NCI-H1930 (cell line): ENCODE measurements around the gene PBX1.

Experiments
- DNase-seq, 2 experiments: peaks; one replicate each; lab custom pipeline; 2025; lab: John Stamatoyannopoulos, UW

Gene PBX1

DNA sequence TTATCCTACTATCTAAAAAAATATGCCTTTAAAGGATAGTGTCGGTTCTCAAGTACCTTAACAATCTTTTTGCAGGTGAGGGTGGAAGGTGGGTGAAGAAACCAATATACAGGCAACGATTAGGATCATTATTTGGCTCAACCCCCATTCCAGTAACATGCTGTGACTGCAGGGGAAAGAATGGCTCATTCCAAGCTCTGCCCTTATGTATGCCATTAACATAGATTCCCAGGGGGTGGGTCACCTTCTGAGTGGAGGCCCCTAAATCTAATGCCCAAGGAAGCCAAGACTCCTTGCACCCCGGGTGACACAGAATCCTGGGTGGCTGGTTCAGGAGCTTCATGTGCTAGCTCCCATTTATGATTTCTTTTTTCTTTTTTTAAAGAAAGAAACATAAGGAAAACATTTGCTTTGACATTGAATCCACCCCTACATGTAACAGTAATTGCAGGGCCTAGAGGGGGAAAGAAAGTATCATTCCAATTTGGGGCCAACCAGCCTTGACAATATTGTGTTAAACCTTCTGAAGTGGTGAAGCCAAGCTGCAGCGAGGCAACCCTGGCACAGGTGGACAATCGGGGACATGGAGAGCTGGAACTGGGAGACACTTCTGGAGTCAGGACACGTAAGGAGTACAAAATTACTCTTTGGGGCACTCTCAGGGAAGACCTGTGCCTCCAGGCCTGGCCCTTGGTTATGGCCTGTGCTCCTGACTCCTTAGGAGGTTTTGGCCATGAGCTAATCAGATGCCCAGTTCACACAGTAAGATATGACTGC, 200.3 kb downstream of the PBX1 start:
- no peak for DNase-seq

DNA sequence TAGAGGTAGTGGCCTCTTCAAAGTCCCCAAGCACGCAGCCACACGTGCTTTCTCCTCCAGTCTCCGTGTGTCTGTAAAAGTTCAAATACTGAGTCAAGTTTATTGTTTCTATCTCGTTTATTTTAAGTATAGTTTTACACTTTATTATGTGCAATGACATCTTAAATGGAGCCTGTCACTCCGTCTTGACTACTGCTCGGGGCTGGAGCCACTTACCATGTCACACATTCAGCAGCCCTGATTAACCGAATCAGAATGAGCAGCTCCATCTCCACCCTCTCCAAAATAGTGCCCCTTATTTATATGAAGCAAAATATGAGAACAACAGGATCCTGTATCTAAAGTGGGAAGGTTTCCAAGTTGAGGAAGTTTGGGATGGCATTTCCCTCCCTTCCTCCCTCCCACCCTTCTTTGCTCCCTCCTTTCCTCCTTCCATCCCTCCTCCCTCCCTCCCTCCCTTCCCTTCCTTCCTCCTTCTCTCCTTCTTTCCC, 201.0 kb downstream of the PBX1 start:
- DNase-seq = no peak

DNA sequence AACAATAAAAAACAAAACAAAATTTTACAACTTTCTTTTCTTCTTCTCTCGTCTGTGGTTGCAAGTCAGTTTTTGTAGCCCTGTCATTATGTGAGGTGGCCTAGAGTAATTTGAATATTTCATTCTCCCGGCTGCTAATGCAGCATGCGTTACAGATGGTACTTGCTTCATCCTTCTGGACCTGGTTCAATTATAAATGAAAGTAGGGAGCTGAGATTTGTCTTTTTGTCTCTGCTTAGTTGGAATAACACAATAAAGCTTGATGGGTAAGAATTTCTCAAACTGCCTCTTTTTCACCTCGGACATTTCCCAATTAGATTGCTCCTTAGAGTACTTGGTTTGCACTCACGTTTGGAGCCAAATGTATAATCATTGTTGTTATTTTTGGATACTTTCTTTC, 201.6 kb downstream of the PBX1 start:
- no peak for DNase-seq

DNA sequence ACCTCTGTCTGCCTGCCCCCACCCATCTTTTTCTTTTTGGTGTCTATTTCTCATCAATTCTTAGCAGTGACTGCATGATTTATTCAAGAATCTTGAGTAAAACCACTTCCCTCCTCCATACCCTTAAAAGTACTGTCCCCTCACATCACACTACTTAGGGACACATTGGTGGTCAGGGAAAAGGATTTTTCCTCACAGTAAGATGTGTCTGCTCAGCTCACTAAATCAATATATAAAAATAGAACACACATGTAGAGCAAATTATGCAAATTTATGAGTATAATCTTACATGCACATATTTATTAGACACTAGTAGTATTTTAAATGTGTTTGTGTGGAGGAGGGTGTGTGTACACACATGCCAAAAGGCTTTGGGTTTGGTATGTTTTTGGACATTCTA, 202.0 kb downstream of the PBX1 start:
- DNase-seq = no peak

DNA sequence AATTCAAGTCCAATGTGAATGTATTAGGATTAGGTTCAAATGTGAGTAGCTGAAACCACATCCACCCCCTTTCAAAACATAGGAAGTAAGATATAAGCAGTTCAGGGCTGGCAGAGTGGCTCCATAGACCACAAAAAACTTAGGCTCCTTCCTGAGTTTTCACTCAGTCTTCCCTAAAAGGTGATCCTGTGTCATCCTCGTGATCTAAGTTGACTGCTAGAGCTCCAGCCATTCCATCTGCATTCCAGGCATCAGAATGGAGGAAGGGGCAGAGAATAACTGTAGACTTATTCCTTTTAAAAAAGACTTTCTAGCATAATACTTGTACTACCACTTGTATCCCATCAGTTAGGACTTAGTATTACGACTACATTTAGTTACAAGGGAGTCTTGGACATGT, 204.1 kb downstream of the PBX1 start:
- DNase-seq = no peak

DNA sequence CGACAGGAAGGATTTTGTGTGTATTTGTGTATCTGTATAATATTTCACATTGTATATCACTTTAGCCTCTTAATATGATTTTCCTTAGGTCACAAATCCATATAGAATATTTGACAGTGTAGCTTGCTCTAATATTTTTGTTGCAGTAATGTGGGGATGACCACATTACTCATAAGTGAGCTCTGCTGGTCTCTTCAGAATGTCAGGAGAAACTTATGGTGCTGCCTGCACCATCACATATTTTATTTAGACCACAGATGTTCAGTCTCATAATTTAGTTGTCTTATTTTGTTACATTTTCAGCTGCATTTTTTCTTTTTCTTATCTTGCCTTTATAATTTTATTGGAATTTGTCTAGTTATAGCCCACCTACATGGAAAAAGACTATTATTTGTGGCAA, 205.3 kb downstream of the PBX1 start:
- no peak for DNase-seq

DNA sequence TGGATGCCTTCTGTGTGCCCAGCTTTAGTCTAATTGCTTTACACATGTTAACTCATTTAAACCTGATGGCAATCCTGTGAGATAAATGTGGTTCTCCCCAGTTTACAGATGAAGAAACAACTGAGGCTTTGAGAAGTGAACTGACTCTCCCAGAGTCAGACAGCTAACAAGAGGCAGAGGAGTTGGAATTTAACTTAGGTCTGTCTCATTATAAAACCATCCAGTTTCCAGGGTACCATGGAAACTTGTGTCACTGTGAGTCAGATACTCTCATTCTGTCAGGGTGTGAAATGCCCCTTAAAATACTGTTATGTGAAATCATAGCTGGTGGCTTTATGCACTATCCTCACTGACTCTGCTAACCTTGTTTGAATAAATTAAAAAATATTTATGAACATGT, 206.6 kb downstream of the PBX1 start:
- no peak for DNase-seq

DNA sequence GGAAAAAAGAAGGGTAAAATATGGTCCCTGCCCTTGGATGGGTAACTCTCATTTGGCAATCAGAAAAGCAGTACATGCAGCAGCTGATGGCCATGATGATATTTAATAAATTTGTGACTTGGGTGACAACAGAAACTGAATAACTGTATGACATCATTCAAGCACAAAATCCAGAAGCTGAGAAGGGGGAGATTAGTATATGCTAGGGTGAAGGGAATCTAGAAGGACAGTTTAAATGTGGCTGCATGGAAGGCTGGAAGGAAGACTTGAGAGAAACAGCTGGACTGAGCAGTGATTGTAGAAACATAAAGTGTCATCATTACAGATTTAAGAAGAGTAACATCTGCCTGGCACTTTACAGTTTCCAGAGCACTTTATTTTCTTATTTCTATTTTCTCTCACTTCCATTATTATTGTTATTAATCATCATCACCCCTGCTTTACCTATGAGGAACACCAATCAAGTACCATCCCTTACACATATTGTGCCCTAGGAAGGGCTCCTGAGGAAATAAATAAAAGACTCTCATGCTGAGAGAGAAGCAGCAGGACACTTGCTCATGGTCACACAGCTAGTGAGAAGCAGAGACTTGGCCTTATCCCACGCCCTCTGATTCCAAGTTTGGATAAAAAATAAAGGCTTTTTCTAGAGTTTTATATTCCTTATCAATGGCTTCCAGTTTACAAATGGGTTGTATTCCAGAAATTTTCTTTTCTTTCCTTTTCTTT, 207.2 kb downstream of the PBX1 start:
- no peak for DNase-seq

DNA sequence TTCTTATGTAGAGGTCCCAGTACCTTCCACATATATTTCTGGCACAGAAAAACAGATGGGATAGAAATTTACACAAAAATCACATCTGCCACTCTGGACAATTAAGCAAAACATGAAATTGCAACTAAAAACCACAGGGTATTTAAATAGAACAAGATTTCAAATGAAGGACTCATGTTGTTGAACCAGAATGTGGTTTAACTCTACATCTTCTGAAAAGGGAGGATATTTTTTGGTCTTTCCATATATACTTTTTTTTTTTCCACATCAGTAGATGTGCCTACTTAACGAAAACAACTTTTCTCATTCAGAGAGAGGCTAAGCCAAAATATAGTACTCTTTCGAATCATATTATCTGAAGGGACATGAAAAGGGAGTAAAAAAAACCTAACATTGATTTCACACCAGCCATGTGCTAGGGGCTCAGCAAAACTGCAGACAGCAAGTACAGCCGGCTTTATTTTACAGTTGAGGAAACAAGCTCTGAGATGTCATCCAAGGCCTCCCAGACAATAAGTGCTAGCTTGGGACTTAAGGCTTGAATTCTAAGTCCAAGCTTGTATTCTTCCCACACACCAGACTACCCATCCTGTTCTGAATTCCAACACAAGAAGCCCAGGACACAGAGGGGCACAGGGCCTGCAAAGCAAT, 208.9 kb downstream of the PBX1 start:
- DNase-seq = no peak

DNA sequence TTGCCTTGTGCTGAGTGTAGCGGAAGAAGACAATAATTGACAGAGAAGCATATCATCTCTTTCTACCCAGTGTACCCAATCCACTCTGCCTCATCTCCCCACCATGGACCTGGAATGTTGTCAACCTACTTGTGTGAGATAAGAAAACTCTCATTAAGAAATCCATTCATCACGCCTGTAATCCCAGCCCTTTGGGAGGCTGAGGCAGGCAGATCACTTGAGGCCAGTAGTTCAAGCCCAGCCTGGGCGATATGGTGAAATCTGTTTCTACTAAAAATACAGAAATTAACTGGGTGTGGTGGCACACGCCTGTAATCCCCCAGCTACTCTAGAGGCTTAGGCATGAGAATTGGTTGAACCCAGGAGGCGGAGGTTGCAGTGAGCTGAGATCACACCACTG, 209.6 kb downstream of the PBX1 start:
- DNase-seq = no peak

DNA sequence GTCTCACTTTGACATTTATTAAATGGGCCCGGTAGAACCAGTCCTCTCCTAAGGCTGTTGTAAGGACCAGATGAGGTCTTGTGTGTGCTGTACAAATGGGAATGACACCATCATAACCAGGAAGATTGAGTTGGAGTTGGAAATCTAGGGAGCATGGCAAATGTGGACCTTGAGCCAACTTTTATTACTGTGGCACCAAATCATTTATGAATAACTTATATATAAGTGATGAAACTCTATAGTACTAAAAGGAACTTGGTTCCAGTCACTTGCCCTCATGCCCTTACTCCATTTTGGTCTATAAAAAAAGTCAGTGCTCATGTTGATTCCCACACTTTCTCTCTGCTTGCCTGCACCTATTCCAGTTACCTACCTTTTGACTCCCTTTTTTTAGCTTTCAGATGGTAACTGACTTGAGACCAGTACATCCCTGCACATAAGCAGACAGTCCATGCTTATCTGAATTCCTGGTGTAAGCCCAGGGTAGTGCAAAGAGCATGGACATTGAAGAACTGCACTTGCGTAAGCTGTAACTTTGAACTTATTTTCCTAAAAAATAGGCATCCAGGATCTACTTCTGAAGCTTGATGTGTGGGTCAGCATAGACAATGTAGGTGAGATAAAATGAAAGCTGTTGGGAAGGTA, 210.6 kb downstream of the PBX1 start:
- no peak for DNase-seq

DNA sequence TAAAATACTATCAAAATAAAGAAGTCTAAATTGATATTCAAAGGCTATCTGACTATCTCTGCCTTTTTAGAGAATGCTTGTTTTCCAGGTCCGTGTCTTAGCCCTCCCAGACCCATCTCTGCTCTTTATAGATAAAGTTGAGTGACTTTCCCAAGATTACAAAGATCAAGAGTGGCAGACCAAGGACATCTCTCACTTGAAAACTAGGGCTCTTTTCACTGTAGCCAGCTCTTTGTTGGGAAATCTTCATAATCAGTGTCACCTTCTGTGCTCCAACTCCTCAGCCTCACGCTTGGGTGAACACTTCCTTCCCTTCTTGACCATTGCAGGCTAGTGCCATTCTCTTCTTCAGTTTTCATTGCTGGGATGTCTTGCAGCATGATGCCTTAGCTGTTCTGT, 211.1 kb downstream of the PBX1 start:
- no peak for DNase-seq

DNA sequence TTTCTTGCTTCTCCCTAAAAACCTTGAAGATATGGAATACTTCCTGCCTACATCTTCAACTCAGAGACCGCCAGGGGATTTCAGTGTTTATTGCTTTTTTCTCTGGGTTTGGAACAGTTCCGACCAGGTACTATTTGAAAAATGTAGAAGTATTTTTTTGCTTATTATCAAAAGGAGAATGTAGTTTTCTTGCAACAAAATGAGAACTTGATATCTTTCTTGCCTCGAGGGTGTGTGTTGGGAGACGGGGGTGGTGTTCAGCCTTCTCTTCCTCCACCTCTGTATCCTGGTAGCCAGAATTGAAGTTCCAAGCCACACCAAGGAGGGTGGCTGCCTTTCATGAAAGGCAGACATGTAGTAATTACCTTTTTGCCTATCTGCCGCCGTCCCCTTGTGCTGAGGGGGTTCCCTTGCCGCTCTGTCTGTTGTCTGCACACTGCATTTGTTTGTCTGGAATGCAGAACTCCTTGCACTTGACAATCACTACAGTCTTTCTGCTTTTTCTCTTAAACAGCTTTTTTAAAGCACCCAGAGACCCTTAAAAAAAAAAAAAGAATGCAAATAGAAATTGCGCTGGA, 212.1 kb downstream of the PBX1 start:
- DNase-seq = no peak

DNA sequence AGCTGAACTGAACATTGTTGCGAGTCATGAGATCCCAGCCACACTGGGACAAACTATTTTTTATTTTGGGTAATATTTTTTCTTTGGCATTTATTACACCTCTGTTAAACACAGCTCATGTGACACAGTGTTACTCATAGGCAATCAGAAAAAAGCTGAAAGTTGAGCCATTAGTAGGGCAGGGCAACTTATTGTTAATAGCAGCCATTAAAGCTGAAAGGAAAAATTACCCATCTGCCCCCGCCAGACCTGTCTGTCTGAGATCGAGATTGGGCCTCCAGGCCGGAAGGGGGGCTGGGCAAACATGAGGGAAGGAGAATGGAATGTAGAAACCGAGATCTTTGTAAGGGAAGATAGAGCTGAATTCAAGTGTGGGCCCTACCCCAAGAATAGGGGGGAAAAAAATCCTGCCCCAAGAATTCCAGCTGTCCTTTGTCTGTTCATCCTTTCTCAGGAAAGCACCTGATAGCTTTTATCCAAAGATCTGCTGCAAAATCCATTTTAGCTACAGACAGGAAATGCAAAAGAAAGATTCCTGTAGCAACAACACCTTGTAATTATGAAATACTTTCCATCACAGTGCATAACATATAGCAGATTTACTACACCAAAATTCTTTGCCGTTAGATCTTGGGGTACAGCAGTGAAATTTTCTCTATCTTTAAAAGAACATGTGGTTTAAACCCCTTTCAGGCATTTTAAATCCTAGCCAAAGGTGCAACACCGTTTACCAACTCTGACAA, 212.8 kb downstream of the PBX1 start:
- DNase-seq = no peak

DNA sequence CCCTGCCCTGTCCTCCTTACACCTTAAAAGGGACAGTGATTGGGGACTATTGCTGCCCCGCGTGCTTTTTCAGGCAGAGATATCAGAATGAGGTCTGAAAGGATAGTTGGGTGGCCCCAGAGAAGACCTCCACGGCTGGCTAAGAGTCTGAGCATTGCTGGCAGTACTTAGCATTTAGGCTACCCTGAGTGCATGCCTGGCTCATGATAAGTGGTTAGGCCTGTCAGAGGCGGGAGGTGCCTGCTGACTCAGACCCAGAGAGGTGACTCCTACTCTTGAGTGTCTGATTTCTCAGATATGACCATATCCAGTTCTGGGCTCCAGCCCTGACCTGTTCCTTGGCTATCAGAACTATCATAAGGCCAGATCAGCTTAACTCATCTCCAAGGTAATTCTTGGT, 213.7 kb downstream of the PBX1 start:
- no peak for DNase-seq

DNA sequence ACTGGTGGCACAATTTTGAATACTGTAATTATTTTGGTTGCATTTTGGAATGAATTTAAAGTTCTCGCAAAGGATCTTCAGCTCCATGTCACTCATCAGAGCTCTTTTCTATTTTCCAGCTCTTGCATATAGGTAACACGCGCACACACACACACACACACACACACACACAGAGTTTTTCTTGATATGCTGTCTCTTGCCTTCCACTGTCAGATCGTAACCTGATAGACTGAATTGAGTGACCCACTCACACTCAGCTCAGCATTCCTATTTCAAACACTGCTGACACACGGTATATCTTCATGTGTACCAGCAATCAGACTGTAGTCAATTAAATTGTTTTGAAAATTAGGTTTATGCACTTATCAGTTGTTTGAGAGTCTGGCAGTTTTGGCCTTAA, 214.1 kb downstream of the PBX1 start:
- DNase-seq = no peak

DNA sequence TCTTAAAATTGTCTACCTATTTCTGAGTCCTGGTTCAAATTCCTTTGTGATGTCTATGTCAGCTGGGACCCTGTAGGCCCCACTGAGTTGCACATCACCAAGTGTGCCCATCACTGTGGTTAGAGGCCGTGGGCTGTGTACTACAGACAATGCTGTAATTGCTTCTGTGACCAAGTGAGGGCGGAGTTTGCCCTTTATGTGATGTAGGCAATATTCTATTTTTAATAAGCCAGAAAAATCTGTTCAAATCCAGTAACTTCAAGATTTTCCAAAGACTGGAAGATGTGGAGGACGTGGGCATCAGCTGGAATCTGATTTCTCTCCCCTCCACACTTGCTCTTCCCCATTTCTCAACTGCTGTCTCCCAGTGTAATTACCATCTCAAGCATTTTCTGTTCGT, 215.4 kb downstream of the PBX1 start:
- DNase-seq = no peak

DNA sequence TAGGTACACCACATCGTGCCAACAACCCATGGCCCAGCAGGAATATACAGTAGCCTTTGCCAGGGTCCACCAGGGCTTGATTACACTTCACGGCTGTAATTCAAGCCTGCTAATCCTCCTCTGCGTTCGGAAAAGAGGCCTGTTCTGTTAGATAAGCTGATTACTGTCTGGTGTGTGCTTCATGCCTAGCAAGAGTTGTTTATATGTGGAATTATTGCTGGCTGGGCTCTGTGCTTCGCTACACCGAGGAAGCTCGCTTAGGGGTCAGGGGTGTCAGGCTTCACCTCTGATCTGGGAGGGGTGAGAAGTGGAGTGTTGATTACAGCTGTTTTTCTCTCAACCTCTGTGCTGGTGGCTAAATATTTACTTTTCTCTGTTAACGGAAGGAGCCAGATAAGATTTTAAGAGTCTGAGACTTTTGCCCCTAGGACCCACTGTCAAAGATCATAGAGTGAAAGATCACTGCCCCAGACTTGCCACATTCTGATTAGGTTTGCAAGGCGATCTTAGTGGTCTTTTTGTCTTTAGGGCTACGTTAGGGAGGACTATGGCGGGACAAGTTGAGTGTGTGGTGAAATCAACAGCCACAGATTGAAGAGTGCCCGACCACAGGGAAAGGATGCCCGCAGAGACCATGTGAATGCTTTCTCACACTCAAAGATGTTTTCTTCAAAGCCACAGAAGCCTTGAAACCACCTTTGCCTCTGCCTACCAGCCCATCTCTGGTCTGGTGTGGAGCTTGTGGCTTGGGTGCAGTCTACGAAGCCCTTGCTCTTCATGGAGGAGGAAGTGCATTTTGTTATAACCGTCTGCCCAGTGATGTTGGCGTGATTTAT, 216.1 kb downstream of the PBX1 start:
- no peak for DNase-seq

DNA sequence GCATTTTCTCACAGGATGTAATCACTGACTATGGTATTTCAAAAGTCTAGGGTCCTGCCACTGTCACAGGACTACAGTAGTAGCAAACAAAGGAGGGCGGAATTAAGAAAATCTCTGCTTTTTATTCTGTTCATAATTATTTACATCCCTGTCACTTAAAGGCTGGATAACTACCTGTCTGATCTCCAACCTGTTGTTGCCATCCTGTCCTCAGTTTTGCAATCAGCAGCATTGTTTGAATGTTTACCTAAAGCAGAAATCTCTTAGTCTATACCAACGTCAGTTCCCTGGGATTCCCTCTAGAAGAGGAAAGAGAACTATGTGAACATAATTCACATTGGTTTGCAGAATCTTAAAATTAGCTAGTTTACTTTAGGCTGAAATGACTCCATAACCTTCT, 218.5 kb downstream of the PBX1 start:
- no peak for DNase-seq

DNA sequence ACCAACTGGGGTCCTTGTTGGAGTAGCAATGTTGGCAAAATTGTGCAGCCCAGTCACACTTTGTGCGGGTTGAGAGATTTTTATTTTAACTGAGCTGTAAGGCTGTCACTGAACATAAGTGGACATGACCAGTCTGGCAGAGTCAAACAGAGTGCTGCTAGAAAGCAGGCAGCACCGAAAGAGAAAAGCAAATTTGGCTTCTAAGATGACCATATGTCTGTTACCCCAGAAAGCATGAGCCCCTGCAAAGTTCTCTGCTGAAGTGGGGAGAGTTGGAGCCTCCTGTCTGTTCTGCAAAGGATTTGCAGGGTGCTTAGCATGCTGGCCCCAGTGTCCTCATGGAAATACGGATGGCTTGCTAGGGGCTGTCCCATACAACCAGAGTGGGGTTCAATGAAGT, 220.4 kb downstream of the PBX1 start:
- no peak for DNase-seq
